ENCODE measurements around the gene ZNF823. TPM values are rescaled to one million over a fixed set of nuclear protein-coding genes. Genes with fewer than 3 reads are reported as not detected.

Gene ZNF823
- polyA plus RNA-seq (2011; rRNA removed) (3.7 and 3.9 TPM in 2 replicates), polyA plus RNA-seq (2017; fragmentation: RNase III; extraction: RNeasy Plus Mini Kit Qiagen cat#74134 plus additional on column Dnase treatment) (2.4 to 2.9 TPM (median 2.7 TPM) in 3 replicates), polyA minus RNA-seq (2011; rRNA and poly(A)+ RNA removed) (3.4 and 4.1 TPM in 2 replicates)
- polyA plus RNA-seq (2012; cell fraction: cytosol; rRNA removed): 0.74 and 1.0 TPM in 2 replicates
- 0.83 and 1.0 TPM in 2 replicates for polyA plus RNA-seq (2012; cell fraction: nucleus; rRNA removed)

DNA sequence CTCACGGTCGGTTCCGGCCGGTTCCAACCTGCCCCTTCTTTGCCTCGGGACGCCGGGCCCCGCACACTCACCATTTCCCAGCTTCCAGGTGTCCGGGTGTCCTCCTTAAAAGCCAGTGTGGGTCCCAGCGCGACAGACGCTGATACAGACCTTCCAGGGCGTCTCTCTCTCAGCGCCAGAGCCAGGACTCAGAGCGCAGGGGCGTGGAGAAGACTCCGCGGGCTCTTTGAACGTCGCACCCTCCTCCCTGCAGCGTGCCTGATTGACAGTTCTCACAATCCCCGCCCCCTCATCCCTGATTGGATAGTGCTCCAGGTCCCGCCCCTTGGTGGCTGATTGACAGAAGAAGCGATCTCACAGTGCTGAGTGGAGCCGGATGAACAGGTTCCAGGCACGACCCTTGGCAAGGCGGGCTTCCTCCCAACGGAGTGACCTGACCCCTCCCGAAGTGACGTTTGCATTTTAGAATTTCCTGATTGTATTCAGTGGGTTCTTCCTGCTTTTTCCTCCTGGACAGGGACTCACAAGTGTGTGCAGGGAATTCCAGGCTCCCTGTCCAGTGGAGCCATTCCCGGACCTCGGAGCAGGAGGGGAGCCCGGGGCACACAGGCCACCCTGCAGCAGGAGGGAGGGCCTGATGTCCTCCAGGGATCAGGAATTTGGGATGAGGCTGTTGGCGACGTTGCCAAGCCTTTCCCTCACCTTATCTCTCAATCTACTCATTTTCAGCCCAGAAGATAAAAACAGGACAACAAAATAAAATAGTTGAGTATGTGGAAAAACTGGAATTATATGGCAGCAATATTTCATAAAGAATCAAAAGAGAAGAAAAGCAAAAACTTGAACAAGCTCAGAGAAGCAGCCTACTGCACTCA lies at the start of gene ZNF823:
TSS of gene ZNF823 (minus strand) at position 201 of the 875 bp plus-strand sequence. CDS start at position 74, 127 bp downstream.
- WGBS (ENCODE audit: missing lambda C conversion rate): 1% methylated on average over 13 of the region's 35 CpGs
- Histone ChIP-seq H3K4me2 (peak within 1 kb of the TSS; percentile 70), H3K27ac (peak within 1 kb of the TSS; percentile 81 to 96), H3K4me1 (no peaks in the 10 kb centered on the region), H3K9me3 (no peaks in the 10 kb centered on the region; the same call in 2 of the 3 replicates), H3K4me3 (peak within 1 kb of the TSS; percentile 95)
- POLR2A ChIA-PET: no interaction called here
- FAIRE-seq (no peak), ATAC-seq (peak; percentile 96 to 98), DNase-seq (ENCODE audit: low read depth in 1 of 2, low spot score in 1 of 2) (peak; percentile 65 to 95)
- TF ChIP-seq MAZ (IDR thresholded peaks at IDR 0.05; ENCODE audit: borderline replicate concordance, low read depth, low read length) (no peak), NR3C1 (IDR thresholded peaks at IDR 0.05) (no peak), POLR2A (IDR thresholded peaks at IDR 0.05; ENCODE audit: low read length) (peak; percentile 19; the same call in 1 of the 2 replicates), EHMT2 (IDR thresholded peaks at IDR 0.05; ENCODE audit: low read depth) (no peak), ZSCAN20 (CRISPR knock-in tag; IDR thresholded peaks at IDR 0.05) (no peak), MAFK (IDR thresholded peaks at IDR 0.05; ENCODE audit: partially characterized antibody) (peak; percentile 17), TFCP2L1 (CRISPR knock-in tag; IDR thresholded peaks at IDR 0.05) (no peak), GATA3 (IDR thresholded peaks at IDR 0.05; ENCODE audit: borderline replicate concordance) (no peak)
- TF ChIP-seq, protein P1, sequence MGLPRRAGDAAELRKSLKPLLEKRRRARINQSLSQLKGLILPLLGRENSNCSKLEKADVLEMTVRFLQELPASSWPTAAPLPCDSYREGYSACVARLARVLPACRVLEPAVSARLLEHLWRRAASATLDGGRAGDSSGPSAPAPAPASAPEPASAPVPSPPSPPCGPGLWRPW (IDR thresholded peaks at IDR 0.05): no peak
- TF ChIP-seq, protein P2, sequence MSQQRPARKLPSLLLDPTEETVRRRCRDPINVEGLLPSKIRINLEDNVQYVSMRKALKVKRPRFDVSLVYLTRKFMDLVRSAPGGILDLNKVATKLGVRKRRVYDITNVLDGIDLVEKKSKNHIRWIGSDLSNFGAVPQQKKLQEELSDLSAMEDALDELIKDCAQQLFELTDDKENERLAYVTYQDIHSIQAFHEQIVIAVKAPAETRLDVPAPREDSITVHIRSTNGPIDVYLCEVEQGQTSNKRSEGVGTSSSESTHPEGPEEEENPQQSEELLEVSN (IDR thresholded peaks at IDR 0.05; ENCODE audit: borderline replicate concordance, low read depth): no peak; the same call in 1 of the 2 replicates
- TF ChIP-seq, protein P3, sequence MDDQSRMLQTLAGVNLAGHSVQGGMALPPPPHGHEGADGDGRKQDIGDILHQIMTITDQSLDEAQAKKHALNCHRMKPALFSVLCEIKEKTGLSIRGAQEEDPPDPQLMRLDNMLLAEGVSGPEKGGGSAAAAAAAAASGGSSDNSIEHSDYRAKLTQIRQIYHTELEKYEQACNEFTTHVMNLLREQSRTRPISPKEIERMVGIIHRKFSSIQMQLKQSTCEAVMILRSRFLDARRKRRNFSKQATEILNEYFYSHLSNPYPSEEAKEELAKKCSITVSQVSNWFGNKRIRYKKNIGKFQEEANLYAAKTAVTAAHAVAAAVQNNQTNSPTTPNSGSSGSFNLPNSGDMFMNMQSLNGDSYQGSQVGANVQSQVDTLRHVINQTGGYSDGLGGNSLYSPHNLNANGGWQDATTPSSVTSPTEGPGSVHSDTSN (IDR thresholded peaks at IDR 0.05): peak; percentile 82
- CTCF ChIA-PET: no interaction called here

DNA sequence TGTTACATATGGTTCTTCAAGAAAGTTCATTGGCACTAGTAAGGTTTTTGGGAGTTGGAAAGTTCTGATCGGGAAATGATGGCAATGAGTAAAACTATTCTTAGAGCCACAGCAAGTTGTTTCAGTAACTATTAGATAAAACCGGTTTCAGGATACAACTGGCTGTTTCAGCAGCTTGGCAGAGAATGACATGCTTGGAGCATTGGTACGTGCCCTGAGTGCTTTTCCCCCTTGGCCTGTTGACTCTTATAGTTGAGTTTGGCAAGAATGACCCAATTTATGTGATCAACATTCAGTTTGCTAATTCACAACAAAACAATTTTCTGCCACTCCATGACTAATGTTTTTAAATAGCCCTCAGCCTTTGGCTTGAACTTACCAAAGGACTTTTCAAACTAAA lies 48.8 kb upstream of the ZNF823 start:
- Histone ChIP-seq H3K4me2 (no peak overlapping the region), H3K9me3 (no peaks in the 10 kb centered on the region; the same call in 2 of the 3 replicates), H3K4me3 (no peak overlapping the region), H3K4me1 (no peaks in the 10 kb centered on the region), H3K27ac (no peak overlapping the region)
- no peak for ATAC-seq
- POLR2A ChIA-PET: no interaction called here
- no peak for FAIRE-seq
- CTCF ChIA-PET: no interaction called here
- no peak for DNase-seq (ENCODE audit: low read depth in 1 of 2, low spot score in 1 of 2)
- 9% methylated on average over 3 of the region's 3 CpGs for WGBS (ENCODE audit: missing lambda C conversion rate)
- TF ChIP-seq FOSL2 (IDR thresholded peaks at IDR 0.05): no peak
- no peak for TF ChIP-seq FOSL2 (CRISPR knock-in tag; IDR thresholded peaks at IDR 0.05)
- TF ChIP-seq, protein P4, sequence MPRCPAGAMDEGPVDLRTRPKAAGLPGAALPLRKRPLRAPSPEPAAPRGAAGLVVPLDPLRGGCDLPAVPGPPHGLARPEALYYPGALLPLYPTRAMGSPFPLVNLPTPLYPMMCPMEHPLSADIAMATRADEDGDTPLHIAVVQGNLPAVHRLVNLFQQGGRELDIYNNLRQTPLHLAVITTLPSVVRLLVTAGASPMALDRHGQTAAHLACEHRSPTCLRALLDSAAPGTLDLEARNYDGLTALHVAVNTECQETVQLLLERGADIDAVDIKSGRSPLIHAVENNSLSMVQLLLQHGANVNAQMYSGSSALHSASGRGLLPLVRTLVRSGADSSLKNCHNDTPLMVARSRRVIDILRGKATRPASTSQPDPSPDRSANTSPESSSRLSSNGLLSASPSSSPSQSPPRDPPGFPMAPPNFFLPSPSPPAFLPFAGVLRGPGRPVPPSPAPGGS (IDR thresholded peaks at IDR 0.05): no peak
- TF ChIP-seq BHLHE40 (IDR thresholded peaks at IDR 0.05; ENCODE audit: low read depth, low read length): no peak
- no peak for TF ChIP-seq ZC3H11A (IDR thresholded peaks at IDR 0.05)
- TF ChIP-seq, protein P5, sequence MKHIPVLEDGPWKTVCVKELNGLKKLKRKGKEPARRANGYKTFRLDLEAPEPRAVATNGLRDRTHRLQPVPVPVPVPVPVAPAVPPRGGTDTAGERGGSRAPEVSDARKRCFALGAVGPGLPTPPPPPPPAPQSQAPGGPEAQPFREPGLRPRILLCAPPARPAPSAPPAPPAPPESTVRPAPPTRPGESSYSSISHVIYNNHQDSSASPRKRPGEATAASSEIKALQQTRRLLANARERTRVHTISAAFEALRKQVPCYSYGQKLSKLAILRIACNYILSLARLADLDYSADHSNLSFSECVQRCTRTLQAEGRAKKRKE (CRISPR knock-in tag; IDR thresholded peaks at IDR 0.05; ENCODE audit: low read depth): no peak
- no peak for TF ChIP-seq SMC3 (IDR thresholded peaks at IDR 0.05)
- TF ChIP-seq RARB (CRISPR knock-in tag; IDR thresholded peaks at IDR 0.05): no peak
- TF ChIP-seq NPAS2 (CRISPR knock-in tag; IDR thresholded peaks at IDR 0.05; ENCODE audit: borderline replicate concordance): no peak
- TF ChIP-seq MYC (IDR thresholded peaks at IDR 0.05; ENCODE audit: borderline replicate concordance, low read length): no peak
- TF ChIP-seq RFX5 (IDR thresholded peaks at IDR 0.05): no peak
- no peak for TF ChIP-seq CEBPB (IDR thresholded peaks at IDR 0.05)
- TF ChIP-seq ZNF302 (CRISPR knock-in tag; IDR thresholded peaks at IDR 0.05): no peak
- TF ChIP-seq TFCP2L1 (CRISPR knock-in tag; IDR thresholded peaks at IDR 0.05): no peak
- TF ChIP-seq EHMT2 (IDR thresholded peaks at IDR 0.05; ENCODE audit: low read depth): no peak

Data from A549 (cell line).